HL-60 (cell line): Measurements from ENCODE around the gene ISCU.

Source experiments
- DNase-seq, 2 experiments: peaks; one replicate each; pipeline ENCODE4 v3.0.0-alpha.2; 2010 to 2020; ENCODE audit warnings: low read depth in 1 of 2, low spot score in 1 of 2
- H3K27ac ChIP-seq: fragments of 250-450 bp; sonication (Bioruptor Pico); replicated peaks from 2 replicates; pipeline ENCODE4 v1.5.1; 2020; ENCODE audit warnings: mild to moderate bottlenecking, moderate library complexity
- H3K27me3 ChIP-seq: fragments of 250-450 bp; sonication (Bioruptor Pico); 2 replicates; pipeline ENCODE4 v1.5.1; 2021; ENCODE audit warnings: mild to moderate bottlenecking, moderate library complexity; ENCODE audit not compliant: insufficient read depth, poor library complexity, severe bottlenecking
- H3K4me3 ChIP-seq: replicated peaks from 2 replicates; pipeline ENCODE4 v1.5.1; 2011; ENCODE audit warnings: mild to moderate bottlenecking, control low read depth, low read length; ENCODE audit not compliant: insufficient read depth
- GABPA ChIP-seq: IDR thresholded peaks from 2 replicates; pipeline ENCODE4 v1.6.1; 2012; ENCODE audit warnings: low read depth
- POLR2AphosphoS5 ChIP-seq: IDR thresholded peaks from 2 replicates; pipeline ENCODE4 v1.6.1; 2012; ENCODE audit warnings: low read depth
- SPI1 ChIP-seq: IDR thresholded peaks from 2 replicates; pipeline ENCODE4 v1.6.1; 2012; ENCODE audit warnings: low read depth, mild to moderate bottlenecking, borderline replicate concordance
- TF ChIP-seq, protein P1 (sequence below): IDR thresholded peaks from one replicate; pipeline ENCODE4 v1.5.1; 2011; ENCODE audit warnings: low read length, control low read depth, inconsistent platforms; ENCODE audit not compliant: insufficient read depth
- TF ChIP-seq, protein P2 (sequence below): IDR thresholded peaks from 2 replicates; pipeline ENCODE4 v1.6.1; 2012; ENCODE audit warnings: low read depth; ENCODE audit not compliant: insufficient replicate concordance

The ISCU gene

GRCh38 chr12:108581311-108582227, 19.2 kb downstream of the ISCU start:
- H3K4me3 ChIP-seq = no peak overlapping the region
- H3K27me3 ChIP-seq = no peaks in the 10 kb centered on the region
- no peak for DNase-seq
- TF ChIP-seq, protein P1, sequence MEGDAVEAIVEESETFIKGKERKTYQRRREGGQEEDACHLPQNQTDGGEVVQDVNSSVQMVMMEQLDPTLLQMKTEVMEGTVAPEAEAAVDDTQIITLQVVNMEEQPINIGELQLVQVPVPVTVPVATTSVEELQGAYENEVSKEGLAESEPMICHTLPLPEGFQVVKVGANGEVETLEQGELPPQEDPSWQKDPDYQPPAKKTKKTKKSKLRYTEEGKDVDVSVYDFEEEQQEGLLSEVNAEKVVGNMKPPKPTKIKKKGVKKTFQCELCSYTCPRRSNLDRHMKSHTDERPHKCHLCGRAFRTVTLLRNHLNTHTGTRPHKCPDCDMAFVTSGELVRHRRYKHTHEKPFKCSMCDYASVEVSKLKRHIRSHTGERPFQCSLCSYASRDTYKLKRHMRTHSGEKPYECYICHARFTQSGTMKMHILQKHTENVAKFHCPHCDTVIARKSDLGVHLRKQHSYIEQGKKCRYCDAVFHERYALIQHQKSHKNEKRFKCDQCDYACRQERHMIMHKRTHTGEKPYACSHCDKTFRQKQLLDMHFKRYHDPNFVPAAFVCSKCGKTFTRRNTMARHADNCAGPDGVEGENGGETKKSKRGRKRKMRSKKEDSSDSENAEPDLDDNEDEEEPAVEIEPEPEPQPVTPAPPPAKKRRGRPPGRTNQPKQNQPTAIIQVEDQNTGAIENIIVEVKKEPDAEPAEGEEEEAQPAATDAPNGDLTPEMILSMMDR = no peak
- TF ChIP-seq, protein P2, sequence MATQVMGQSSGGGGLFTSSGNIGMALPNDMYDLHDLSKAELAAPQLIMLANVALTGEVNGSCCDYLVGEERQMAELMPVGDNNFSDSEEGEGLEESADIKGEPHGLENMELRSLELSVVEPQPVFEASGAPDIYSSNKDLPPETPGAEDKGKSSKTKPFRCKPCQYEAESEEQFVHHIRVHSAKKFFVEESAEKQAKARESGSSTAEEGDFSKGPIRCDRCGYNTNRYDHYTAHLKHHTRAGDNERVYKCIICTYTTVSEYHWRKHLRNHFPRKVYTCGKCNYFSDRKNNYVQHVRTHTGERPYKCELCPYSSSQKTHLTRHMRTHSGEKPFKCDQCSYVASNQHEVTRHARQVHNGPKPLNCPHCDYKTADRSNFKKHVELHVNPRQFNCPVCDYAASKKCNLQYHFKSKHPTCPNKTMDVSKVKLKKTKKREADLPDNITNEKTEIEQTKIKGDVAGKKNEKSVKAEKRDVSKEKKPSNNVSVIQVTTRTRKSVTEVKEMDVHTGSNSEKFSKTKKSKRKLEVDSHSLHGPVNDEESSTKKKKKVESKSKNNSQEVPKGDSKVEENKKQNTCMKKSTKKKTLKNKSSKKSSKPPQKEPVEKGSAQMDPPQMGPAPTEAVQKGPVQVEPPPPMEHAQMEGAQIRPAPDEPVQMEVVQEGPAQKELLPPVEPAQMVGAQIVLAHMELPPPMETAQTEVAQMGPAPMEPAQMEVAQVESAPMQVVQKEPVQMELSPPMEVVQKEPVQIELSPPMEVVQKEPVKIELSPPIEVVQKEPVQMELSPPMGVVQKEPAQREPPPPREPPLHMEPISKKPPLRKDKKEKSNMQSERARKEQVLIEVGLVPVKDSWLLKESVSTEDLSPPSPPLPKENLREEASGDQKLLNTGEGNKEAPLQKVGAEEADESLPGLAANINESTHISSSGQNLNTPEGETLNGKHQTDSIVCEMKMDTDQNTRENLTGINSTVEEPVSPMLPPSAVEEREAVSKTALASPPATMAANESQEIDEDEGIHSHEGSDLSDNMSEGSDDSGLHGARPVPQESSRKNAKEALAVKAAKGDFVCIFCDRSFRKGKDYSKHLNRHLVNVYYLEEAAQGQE = no peak
- TF ChIP-seq GABPA = no peak
- TF ChIP-seq POLR2AphosphoS5 = no peak
- no peak for TF ChIP-seq SPI1
- H3K27ac ChIP-seq = no peak overlapping the region

- Histone ChIP-seq H3K27me3 (no peaks in the 10 kb centered on the region), H3K4me3 (no peak overlapping the region), H3K27ac (no peak overlapping the region)
- no peak for TF ChIP-seq SPI1
- TF ChIP-seq, protein P2 = no peak
- TF ChIP-seq POLR2AphosphoS5 = no peak
- DNase-seq = no peak
These were observed 20.1 kb downstream of the ISCU start for GRCh38 chr12:108582509-108582908.

GRCh38 chr12:108582978-108583770, 20.8 kb downstream of the ISCU start:
- TF ChIP-seq POLR2AphosphoS5 (no peak), SPI1 (no peak), GABPA (no peak)
- TF ChIP-seq, protein P1 = no peak
- TF ChIP-seq, protein P2 = no peak
- H3K27ac ChIP-seq = no peak overlapping the region
- no peaks in the 10 kb centered on the region for H3K27me3 ChIP-seq
- DNase-seq = no peak
- no peak overlapping the region for H3K4me3 ChIP-seq
